ENCODE results near the gene DPP6.
"Not testable (repeated sequence)": the region's sequence is repeated elsewhere in the genome, so short reads cannot be mapped to it uniquely, and the experiment has no call there.

Gene DPP6

GRCh38 chr7:154678001-154678550 is 625.9 kb downstream of the DPP6 start:
- not testable (repeated sequence) for DNase-seq

- DNase-seq = no peak
Observed at GRCh38 chr7:154679379-154680053, 627.3 kb downstream of the DPP6 start.

- DNase-seq = no peak
Observed at GRCh38 chr7:154680894-154681659, 628.9 kb downstream of the DPP6 start.

- DNase-seq = no peak
Observed at GRCh38 chr7:154682003-154682402, 629.8 kb downstream of the DPP6 start.

- no peak for DNase-seq
Observed at GRCh38 chr7:154684666-154685563, 632.7 kb downstream of the DPP6 start.

GRCh38 chr7:154685564-154685901 is 633.3 kb downstream of the DPP6 start:
- DNase-seq = no peak

- no peak for DNase-seq
Observed at GRCh38 chr7:154686305-154686704, 634.1 kb downstream of the DPP6 start.

GRCh38 chr7:154688952-154689351 is 636.8 kb downstream of the DPP6 start:
- DNase-seq = no peak

- no peak for DNase-seq
Observed at GRCh38 chr7:154690411-154690810, 638.2 kb downstream of the DPP6 start.

- DNase-seq = no peak
Observed at GRCh38 chr7:154693661-154694060, 641.5 kb downstream of the DPP6 start.

GRCh38 chr7:154695836-154696235 is 643.6 kb downstream of the DPP6 start:
- DNase-seq = no peak

GRCh38 chr7:154696556-154696955 is 644.4 kb downstream of the DPP6 start:
- no peak for DNase-seq

- no peak for DNase-seq
Observed at GRCh38 chr7:154698726-154699291, 646.6 kb downstream of the DPP6 start.

- DNase-seq = no peak
Observed at GRCh38 chr7:154699417-154699816, 647.2 kb downstream of the DPP6 start.

GRCh38 chr7:154709840-154710520 is 657.8 kb downstream of the DPP6 start:
- DNase-seq = no peak

GRCh38 chr7:154720016-154720415 is 667.8 kb downstream of the DPP6 start:
- no peak for DNase-seq

GRCh38 chr7:154721086-154721485 is 668.9 kb downstream of the DPP6 start:
- DNase-seq = no peak

GRCh38 chr7:154726368-154726767 is 674.2 kb downstream of the DPP6 start:
- DNase-seq = no peak

- no peak for DNase-seq
Observed at GRCh38 chr7:154729056-154729455, 676.9 kb downstream of the DPP6 start.

- no peak for DNase-seq
Observed at GRCh38 chr7:154735766-154736165, 683.6 kb downstream of the DPP6 start.

GRCh38 chr7:154736389-154736788 is 684.2 kb downstream of the DPP6 start:
- DNase-seq = no peak

- DNase-seq = no peak
Observed at GRCh38 chr7:154738216-154738615, 686.0 kb downstream of the DPP6 start.

Measured in NCI-H1436 treated with DMSO at 0.1 percent for 48 hours (cell line).